H1 (cell line): ENCODE data around the gene DYRK1A. TPM values are rescaled to one million over a fixed set of nuclear protein-coding genes. Genes with fewer than 3 reads are reported as not detected.

Source experiments
- ATF3 ChIP-seq: IDR thresholded peaks from 2 replicates; pipeline ENCODE4 v1.6.1; 2011; ENCODE audit warnings: low read depth, mild to moderate bottlenecking, low read length; ENCODE audit not compliant: insufficient read depth
- BRCA1 ChIP-seq: IDR thresholded peaks from 2 replicates; pipeline ENCODE4 v1.6.1; 2012; ENCODE audit warnings: low read depth, low read length, improper control_type of control experiment
- CBX5 ChIP-seq: fragments of 300-800, 300-1000 bp; sonication (generic); IDR thresholded peaks from 2 replicates; pipeline ENCODE4 v1.7.1; 2016; ENCODE audit warnings: antibody characterized with exemption, low read length, low read depth
- CBX8 ChIP-seq: fragments of 300-800, 300-1000 bp; sonication (generic); IDR thresholded peaks from 2 replicates; pipeline ENCODE4 v1.7.1; 2016; ENCODE audit warnings: low read depth, low read length, borderline replicate concordance
- CHD7 ChIP-seq: fragments of 300-600 bp; sonication (generic); IDR thresholded peaks from 2 replicates; pipeline ENCODE4 v1.7.1; 2012; ENCODE audit warnings: low read length, moderate library complexity, mild to moderate bottlenecking, inconsistent platforms; ENCODE audit not compliant: insufficient replicate concordance
- CTBP2 ChIP-seq: IDR thresholded peaks from 2 replicates; pipeline ENCODE4 v1.7.0; 2011; ENCODE audit warnings: borderline replicate concordance, mild to moderate bottlenecking, moderate library complexity, mixed read lengths, low read length; ENCODE audit not compliant: insufficient read depth, insufficient read length
- FOSL1 ChIP-seq: IDR thresholded peaks from 2 replicates; pipeline ENCODE4 v1.6.1; 2011; ENCODE audit warnings: mild to moderate bottlenecking, low read depth, low read length, moderate library complexity; ENCODE audit not compliant: insufficient read depth
- GABPA ChIP-seq: IDR thresholded peaks from 2 replicates; pipeline ENCODE4 v1.6.1; 2011; ENCODE audit warnings: mild to moderate bottlenecking, low read length, moderate library complexity, borderline replicate concordance; ENCODE audit not compliant: insufficient read depth
- RNF2 ChIP-seq: fragments of 200-900, 300-1000 bp; sonication (generic); IDR thresholded peaks from 2 replicates; pipeline ENCODE4 v1.7.1; 2016; ENCODE audit warnings: borderline replicate concordance, low read depth, mild to moderate bottlenecking, antibody characterized with exemption, low read length; ENCODE audit not compliant: poor library complexity, severe bottlenecking; ENCODE audit errors: missing control alignments
- SP2 ChIP-seq: IDR thresholded peaks from 2 replicates; pipeline ENCODE4 v1.6.1; 2012; ENCODE audit warnings: mild to moderate bottlenecking, low read length, inconsistent platforms
- TBP ChIP-seq: IDR thresholded peaks from 2 replicates; pipeline ENCODE4 v1.6.1; 2011; ENCODE audit warnings: low read depth, low read length, improper control_type of control experiment
- polyA plus RNA-seq, 7 experiments: library from polyadenylated mRNA; depleted of rRNA in 3 of 7; stranded (reverse) in 5 of 7; unstranded in 2 of 7; fragments of >200 nt in 5 of 7; fragments of 200-250 nt in 2 of 7; gene quantifications; 1 replicate in 5 of 7; 2 replicates in 1 of 7; 4 replicates in 1 of 7; pipeline versions ENCODE4 v1.2.1 to v1.2.3, GENCODE V29; 2011 to 2013; ENCODE audit warnings: missing spikeins in 2 of 7, mixed read lengths in 2 of 7
- total RNA-seq: library from RNA; stranded (reverse); fragmentation: NEBNext Ultra II Directional; extraction: Animal tissue kit (Norgen Biotek cat#: 25700); gene quantifications from 2 replicates; pipeline ENCODE4 v1.2.1, GENCODE V29; 2021

Gene DYRK1A
- total and polyA plus RNA-seq, 2 of the 8 experiments (the other 6 are each of a cell fraction or from before 2014, with no cell fraction given), result 61.1 to 62.2 TPM

DNA sequence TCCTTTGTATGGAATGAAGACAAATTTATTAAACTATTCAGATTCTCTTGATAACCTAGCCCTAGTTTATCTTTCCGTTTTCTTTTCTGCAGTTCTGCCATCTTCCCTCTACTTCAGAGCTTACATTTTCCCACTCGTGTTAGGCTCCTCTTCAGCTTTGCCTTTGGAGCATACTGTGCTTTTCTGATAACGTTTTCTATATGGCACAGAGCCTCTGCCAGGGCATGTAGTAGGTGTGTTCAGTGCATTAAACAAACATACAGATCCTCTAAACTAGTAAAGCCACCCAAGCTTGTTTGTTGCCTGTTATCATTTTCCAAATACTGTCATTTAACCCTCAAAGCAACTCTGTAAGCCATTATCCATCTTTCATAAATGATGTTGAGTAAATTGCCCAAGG lies 25.1 kb downstream of the DYRK1A start (continued):
- TF ChIP-seq CHD7 (no peak), FOSL1 (no peak), TBP (no peak), ATF3 (no peak), CTBP2 (no peak), BRCA1 (no peak), RNF2 (no peak), GABPA (no peak), SP2 (no peak), CBX5 (no peak), CBX8 (no peak)
